Mucosa of descending colon (tissue), 3 donors: ENCODE measurements around the gene KLHL25. TPM values are rescaled to one million over a fixed set of nuclear protein-coding genes. Genes with fewer than 3 reads are reported as not detected.

Experiments used
- ATAC-seq: fragments of 200-7000 bp; cut with Tn5 transposase; one replicate; pipeline ENCODE4 v1.9.1; 2020; ENCODE audit warnings: mild to moderate bottlenecking, moderate library complexity
- DNase-seq, 3 donors: peaks; one replicate each; pipeline ENCODE4 v3.0.0-alpha.2; 2020
- H3K36me3 ChIP-seq: fragments of 200-600 bp; one replicate; pipeline ENCODE4 v1.8.0; 2021; ENCODE audit warnings: low read depth, mild to moderate bottlenecking
- H3K4me1 ChIP-seq: fragments of 200-600 bp; one replicate; pipeline ENCODE4 v1.8.0; 2021; ENCODE audit warnings: low read depth, mild to moderate bottlenecking
- H3K4me3 ChIP-seq: fragments of 200-600 bp; one replicate; pipeline ENCODE4 v1.8.0; 2021; ENCODE audit warnings: mild to moderate bottlenecking
- H3K9me3 ChIP-seq: fragments of 200-600 bp; one replicate; pipeline ENCODE4 v1.8.0; 2021; ENCODE audit warnings: mild to moderate bottlenecking
- intact Hi-C, 2 donors: fragments of 100-400 bp; cut with DNase I in 1 of 2; cut with micrococcal nuclease in 1 of 2; formaldehyde crosslinking; loops; one replicate each; pipeline versions ENCODE4 v1.11.0 to v1.11.1; 2022; cut with DNase I, micrococcal nuclease
- total RNA-seq, 3 donors: library from RNA; stranded (reverse); fragmentation: NEBNext Ultra II Directional in 2 of 3; extraction: Animal tissue kit (Norgen Biotek cat#: 25700) in 2 of 3; gene quantifications; one replicate each; pipeline versions ENCODE4 v1.2.1 to v1.2.4, GENCODE V29; 2021 to 2023
- TF ChIP-seq, protein P1 (sequence below): fragments of 200-600 bp; IDR thresholded peaks from one replicate; pipeline ENCODE4 v1.8.0; 2022; ENCODE audit warnings: antibody characterized with exemption, mild to moderate bottlenecking
- donor health status: DM: no; HTN: no; CAD: no; lungs with moderate emphysema.
- donor health status: DM: no; HTN: no; CAD: no.
- donor health status: DM: no; HTN: yes; CAD: no.

The KLHL25 gene
- total RNA-seq, 3 donors from 2014 or later = 7.4 to 8.8 (median 7.7) TPM

DNA sequence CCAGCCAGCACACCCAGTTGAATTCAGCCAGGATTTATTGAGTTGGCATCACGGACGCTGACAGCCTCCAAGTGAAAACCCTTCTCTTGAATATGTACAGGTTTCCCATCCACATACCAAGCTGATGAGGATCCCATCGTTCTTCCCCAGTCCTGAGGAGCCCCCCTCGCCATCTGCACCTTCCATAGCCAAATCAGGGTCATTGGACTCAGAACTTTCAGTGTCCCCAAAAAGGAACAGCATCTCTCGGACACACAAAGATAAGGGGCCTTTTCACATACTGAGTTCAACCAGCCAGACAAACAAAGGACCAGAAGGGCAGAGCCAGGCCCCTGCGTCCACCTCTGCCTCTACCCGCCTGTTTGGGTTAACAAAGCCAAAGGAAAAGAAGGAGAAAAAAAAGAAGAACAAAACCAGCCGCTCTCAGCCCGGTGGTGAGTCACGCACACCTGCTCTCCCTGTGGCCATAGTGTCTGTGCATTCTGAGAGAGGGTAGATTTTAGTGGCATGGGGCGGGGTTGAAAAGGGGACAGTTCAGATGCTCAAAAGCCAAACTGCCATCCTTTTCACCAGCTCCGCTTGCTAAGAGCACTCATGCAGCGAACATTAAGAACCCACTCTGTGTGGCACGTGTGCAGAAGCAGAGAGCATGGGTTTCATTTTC, 51.2 kb downstream of the KLHL25 start:
- no peak for DNase-seq
- no peak for ATAC-seq
- TF ChIP-seq, protein P1, sequence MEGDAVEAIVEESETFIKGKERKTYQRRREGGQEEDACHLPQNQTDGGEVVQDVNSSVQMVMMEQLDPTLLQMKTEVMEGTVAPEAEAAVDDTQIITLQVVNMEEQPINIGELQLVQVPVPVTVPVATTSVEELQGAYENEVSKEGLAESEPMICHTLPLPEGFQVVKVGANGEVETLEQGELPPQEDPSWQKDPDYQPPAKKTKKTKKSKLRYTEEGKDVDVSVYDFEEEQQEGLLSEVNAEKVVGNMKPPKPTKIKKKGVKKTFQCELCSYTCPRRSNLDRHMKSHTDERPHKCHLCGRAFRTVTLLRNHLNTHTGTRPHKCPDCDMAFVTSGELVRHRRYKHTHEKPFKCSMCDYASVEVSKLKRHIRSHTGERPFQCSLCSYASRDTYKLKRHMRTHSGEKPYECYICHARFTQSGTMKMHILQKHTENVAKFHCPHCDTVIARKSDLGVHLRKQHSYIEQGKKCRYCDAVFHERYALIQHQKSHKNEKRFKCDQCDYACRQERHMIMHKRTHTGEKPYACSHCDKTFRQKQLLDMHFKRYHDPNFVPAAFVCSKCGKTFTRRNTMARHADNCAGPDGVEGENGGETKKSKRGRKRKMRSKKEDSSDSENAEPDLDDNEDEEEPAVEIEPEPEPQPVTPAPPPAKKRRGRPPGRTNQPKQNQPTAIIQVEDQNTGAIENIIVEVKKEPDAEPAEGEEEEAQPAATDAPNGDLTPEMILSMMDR = no peak
- no peaks in the 10 kb centered on the region for H3K4me1 ChIP-seq
- no peaks in the 10 kb centered on the region for H3K9me3 ChIP-seq
- intact Hi-C loops = no loop called here
- peaks cover 13% of the 10 kb centered on the region for H3K36me3 ChIP-seq
- H3K4me3 ChIP-seq = no peak overlapping the region

DNA sequence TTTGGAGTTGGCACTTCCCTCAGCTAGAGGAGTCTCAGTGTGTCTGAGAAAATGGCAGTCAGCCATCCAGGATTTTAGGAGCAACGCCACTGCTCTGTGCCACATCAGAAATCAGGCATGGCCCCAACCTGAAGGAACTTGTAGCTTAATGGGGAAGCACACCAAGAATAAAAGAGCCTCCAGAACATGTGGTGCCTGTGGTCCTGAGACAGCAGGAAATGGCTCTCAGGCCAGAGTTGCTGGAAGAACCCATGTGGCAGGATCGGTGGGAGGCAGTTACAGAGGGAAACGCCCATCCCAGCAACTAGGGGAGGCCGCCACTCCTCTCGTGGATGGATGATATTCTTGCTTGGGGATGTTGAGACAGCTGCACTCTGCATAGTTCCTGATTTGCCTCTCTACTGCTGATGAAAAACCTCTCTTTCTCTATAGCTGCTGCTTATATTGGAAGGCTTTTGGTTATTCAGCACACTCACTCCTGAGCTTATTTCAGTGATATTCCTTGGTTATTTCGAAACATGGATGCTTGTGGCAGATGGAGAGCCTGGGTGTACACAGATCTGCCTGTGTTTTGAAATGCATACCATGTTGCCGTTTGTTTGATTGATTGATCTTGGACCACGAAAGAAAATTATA, 52.4 kb downstream of the KLHL25 start:
- H3K36me3 ChIP-seq = peaks cover 13% of the 10 kb centered on the region
- no peak for DNase-seq

DNA sequence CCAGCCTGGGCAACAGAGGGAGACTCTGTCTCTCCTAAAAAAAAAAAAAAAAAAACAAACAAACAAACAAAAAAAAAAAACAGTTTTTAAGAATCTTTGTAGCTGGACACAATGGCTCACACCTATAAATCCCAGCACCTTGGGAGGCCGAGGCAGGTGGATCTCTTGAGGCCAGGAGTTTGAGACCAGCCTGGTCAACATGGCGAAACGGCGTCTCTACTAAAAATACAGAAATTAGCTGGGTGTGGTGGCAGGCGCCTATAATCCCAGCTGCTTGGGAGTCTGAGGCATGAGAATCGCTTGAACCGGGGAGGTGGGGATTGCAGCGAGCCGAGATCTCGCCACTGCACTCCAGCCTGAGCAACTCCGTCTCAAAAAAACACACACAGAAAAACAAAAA, 53.1 kb downstream of the KLHL25 start:
- H3K4me1 ChIP-seq = no peaks in the 10 kb centered on the region
- peaks cover 13% of the 10 kb centered on the region for H3K36me3 ChIP-seq
- no peak for DNase-seq
- no peaks in the 10 kb centered on the region for H3K9me3 ChIP-seq
- TF ChIP-seq, protein P1 = no peak
- ATAC-seq = no peak
- H3K4me3 ChIP-seq = no peak overlapping the region
- intact Hi-C loops = no loop called here

More for the DNA sequence above, 52.4 kb downstream of the KLHL25 start:
- intact Hi-C loops = no loop called here
- H3K4me1 ChIP-seq = no peaks in the 10 kb centered on the region
- no peak overlapping the region for H3K4me3 ChIP-seq
- H3K9me3 ChIP-seq = no peaks in the 10 kb centered on the region
- TF ChIP-seq, protein P1 = no peak
- no peak for ATAC-seq

DNA sequence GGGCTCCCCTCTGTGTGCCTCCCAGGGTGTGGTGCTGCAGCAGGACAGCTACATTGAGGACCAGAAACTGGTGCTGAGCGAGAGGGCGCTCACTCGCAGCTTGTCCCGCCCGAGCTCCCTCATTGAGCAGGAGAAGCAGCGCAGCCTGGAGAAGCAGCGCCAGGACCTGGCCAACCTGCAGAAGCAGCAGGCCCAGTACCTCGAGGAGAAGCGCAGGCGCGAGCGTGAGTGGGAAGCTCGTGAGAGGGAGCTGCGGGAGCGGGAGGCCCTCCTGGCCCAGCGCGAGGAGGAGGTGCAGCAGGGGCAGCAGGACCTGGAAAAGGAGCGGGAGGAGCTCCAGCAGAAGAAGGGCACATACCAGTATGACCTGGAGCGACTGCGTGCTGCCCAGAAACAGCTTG, 53.7 kb downstream of the KLHL25 start:
- peaks cover 18% of the 10 kb centered on the region for H3K36me3 ChIP-seq
- no peak overlapping the region for H3K4me3 ChIP-seq
- H3K9me3 ChIP-seq = no peaks in the 10 kb centered on the region
- ATAC-seq (no peak), DNase-seq (no peak)
- intact Hi-C loops = no loop called here
- H3K4me1 ChIP-seq = no peaks in the 10 kb centered on the region
- TF ChIP-seq, protein P1 = no peak

DNA sequence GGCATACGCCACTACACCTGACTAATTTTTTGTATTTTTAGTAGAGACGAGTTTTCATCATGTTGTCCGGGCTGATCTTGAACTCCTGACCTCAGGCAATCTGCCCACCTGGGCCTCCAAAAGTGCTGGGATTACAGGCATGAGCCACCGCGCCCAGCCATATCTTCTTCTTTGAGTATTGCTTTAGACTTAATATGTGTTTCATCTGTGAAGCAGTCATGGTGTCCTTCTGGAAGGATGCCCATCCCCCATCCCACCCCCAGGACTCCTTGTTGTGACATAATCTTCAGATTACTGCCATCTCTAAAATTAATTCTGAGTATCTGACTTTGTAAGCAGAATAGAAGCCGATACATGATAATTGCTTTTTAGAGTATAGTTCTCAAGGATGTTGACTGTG, 57.7 kb downstream of the KLHL25 start:
- no peak for DNase-seq
- Histone ChIP-seq H3K36me3 (peaks cover 21% of the 10 kb centered on the region), H3K4me3 (no peak overlapping the region), H3K9me3 (peaks cover 9% of the 10 kb centered on the region), H3K4me1 (no peaks in the 10 kb centered on the region)
- no peak for ATAC-seq
- intact Hi-C loops = no loop called here
- TF ChIP-seq, protein P1 = no peak
